GM21360 (cell line): ENCODE data around the gene PRSS23.

Source experiments
- ATAC-seq: cut with Tn5 transposase; IDR thresholded peaks from one replicate; pipeline ENCODE4 v1.9.1; 2021; ENCODE audit warnings: mild to moderate bottlenecking, moderate library complexity; ENCODE audit not compliant: unreplicated experiment

The PRSS23 gene

DNA sequence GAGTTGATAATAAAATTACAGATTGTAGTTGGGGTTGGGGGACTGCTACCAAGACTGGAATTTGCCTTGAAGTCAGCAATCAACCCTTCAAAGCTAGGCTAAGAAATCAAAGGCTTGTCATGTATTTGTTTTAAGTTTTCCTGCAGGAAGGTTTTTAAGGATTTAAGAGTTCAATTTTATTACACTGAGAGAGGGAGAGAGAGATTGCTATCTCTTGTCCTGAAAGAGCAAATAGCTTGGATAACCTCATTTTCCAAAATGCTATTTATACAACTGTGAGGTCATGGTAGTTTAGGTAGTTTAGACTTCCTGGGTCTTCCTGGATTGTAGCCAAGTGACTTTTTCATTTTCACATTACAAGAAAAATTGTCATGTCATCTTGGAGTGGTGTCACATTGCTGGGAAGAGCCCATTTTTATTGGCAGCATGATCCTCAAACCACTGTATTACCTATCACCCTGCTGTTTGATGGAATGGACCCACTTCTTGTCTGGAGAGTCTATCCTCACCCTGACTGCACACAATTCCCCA is 10.1 kb upstream of the PRSS23 start:
- no peak for ATAC-seq

GRCh38 chr11:86790867-86791849 is 9.2 kb upstream of the PRSS23 start:
- no peak for ATAC-seq

DNA sequence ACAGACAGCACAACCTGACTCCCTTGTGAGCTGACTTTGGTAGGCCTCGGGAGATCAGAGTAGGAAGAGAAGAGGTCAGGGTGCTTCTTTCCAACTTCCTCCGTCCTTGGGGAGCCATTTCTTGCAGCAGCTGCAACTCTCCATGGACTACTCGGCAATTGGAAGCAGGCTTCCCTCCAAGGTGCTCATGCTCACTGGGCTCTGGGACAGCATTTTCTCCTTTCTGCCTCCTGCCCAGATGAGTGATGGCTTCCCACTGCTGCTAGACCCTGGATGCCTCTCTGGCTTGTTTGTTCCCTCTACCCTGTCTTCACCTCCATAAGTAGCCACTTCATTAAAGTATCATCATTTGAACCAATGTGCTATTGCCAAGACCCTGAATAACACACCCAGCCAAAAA is 8.2 kb upstream of the PRSS23 start:
- ATAC-seq = no peak

- ATAC-seq = no peak
Observed at GRCh38 chr11:86793307-86793706, 7.0 kb upstream of the PRSS23 start.

DNA sequence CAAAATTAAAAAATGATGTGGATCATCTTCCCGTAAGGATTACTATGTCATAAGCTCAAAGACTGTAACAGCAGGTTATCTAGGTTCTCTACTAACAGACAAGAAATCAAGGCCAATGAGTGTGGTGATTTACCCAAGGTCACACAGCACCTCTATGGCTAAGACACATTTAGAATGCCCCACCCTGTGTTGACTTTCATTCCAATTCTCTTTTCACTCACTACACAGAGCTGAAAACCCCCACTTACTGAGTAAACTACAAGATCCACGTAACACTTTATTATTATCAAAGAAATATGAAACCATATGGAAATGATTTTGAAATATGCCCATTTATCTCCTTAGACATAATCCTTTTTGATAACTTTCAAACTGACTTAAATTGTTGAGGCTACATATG is 4.8 kb upstream of the PRSS23 start:
- ATAC-seq = no peak

DNA sequence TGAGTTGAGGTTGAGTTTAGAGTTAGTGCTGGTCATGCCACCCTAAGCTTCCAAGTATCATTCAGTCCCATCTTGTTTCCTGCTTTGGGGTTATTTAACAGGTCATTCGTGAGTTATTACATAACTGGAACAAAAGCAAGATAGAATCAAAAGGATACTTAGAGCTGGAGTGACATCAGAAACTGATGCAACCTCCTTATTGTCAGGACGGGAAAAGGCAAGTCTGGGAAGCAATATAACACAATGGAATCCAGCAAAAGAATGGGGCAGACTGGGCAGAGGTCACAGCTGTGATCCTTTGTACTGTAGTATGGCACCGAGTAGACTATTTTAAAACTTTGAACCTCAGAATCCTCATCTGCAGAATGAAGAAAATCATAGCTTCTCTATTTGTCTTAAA is 4.4 kb upstream of the PRSS23 start:
- no peak for ATAC-seq

GRCh38 chr11:86797133-86797532 is 3.2 kb upstream of the PRSS23 start:
- ATAC-seq = no peak

DNA sequence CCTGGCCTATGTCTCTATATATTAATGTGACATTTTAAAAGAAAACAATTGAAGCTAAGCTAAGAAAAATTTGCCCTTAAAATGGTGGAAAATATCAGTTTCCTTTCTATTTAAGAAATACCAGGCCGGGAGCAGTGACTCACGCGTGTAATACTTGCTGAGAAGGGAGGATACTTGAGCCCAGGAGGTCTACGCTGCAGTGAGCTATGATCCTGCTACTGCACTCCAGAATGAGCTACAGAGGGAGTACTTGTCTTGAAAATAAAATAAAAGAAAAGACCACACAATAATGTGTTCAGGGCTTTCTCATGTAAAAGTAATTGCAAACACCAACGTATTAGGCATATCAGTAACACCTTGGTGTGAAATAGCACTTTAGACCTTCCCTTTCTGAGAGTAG is 1.4 kb upstream of the PRSS23 start:
- ATAC-seq = no peak

DNA sequence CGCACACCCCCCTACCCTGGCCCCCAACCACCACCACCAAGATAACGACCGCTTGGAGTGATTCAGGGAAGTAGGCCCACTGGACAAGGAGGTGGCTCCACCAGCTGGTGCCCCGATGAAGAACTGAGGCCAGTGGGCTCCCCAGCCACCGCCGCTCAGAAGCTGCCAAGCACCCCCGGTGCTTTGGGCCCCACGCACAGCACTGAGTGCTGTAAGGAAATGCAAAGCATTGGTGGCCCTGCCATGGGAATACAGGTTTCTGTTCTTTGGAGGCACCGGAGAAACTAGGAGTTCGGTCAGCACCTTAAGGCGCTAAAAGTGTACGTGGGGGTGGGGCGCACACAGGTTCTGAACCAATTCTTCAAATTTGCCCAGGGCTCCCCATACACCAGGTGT is 664 bp upstream of the PRSS23 start:
- no peak for ATAC-seq

DNA sequence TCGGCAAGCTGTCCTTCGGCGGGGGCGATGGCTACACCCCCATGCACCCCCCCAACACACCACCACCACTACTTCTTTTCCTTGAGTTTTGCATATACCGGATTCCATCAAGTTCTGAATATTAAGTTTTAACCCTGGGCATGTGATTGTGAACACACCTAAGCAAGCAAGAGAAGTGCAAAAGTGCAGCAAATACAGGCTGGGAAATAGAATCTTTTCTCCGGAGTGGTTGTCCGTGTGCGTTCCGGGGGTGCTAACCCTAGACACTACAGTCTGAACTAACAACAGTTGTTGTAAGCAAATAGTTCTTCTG is 574 bp downstream of the PRSS23 start:
- ATAC-seq = no peak

GRCh38 chr11:86801364-86801763 is 1.0 kb downstream of the PRSS23 start:
- ATAC-seq = no peak

DNA sequence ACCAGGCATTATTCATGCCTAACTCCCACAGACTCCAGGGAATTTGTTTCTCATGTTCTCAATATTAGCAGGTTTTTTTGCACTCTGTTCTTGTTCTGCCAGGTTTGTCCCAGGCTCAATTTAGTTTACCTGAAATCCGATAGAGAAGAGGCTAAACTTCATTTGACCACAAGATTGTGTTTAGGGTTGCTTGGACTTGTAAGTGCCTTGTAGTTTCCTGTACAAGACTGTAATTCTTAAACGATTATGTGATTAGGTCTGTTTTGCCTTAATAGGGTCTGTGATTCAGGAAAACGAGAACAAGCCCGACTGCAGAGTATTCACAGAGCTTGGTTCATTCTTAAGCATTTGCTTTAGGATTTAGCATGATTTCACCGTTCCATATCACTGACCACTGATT is 1.8 kb downstream of the PRSS23 start:
- no peak for ATAC-seq

- ATAC-seq = peak; percentile 55
Observed at GRCh38 chr11:86802601-86803051, 2.3 kb downstream of the PRSS23 start.

GRCh38 chr11:86803136-86804045 is 3.0 kb downstream of the PRSS23 start:
- ATAC-seq = no peak

DNA sequence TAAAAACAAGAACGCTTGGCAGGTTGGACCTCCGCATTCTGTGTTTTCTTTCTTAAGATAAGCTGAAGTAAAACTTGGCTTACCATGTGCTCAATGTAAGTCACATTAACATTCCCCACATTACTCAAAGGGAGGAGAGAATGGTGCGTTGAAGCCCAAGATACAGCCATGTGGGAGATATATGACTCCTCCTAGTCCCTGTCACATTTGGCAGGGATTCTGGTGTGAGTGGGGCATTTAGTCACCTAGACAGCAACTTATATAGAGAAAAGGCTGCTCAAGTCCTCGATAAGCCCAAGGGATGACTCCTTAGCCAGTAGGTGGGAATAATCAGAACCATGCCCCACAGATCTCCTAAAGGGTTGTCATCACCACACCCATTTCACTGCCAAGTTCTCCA is 4.6 kb downstream of the PRSS23 start:
- no peak for ATAC-seq

GRCh38 chr11:86805873-86806310 is 5.5 kb downstream of the PRSS23 start:
- ATAC-seq = peak; percentile 66

GRCh38 chr11:86806903-86807302 is 6.6 kb downstream of the PRSS23 start:
- ATAC-seq = no peak

DNA sequence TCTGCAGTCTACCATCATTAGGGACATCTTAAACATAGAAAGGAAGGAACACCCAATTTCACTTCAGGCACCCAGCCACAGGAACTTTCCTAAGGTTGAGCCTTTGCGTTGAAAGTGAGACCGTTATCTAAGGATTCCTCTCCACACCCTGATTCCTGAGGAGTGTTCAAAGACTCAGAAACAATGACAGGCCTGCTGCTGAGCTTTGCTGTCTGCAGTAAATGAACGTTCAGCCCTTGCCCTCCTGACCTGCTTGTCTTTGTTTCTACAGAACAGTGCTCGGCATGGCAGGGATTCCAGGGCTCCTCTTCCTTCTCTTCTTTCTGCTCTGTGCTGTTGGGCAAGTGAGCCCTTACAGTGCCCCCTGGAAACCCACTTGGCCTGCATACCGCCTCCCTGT is 7.0 kb downstream of the PRSS23 start:
- no peak for ATAC-seq

DNA sequence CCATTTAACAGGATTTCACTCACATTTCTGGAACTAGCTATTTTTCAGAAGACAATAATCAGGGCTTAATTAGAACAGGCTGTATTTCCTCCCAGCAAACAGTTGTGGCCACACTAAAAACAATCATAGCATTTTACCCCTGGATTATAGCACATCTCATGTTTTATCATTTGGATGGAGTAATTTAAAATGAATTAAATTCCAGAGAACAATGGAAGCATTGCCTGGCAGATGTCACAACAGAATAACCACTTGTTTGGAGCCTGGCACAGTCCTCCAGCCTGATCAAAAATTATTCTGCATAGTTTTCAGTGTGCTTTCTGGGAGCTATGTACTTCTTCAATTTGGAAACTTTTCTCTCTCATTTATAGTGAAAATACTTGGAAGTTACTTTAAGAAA is 9.2 kb downstream of the PRSS23 start:
- no peak for ATAC-seq

DNA sequence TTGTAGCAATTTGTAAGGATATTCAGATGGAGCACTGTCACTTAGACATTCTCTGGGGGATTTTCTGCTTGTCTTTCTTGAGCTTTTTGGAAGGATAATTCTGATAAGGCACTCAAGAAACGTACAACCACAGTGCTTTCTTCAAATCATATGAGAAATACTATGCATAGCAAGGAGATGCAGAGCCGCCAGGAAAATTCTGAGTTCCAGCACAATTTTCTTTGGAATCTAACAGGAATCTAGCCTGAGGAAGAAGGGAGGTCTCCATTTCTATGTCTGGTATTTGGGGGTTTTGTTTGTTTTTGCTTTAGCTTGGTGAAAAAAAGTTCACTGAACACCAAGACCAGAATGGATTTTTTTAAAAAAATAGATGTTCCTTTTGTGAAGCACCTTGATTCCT is 9.9 kb downstream of the PRSS23 start:
- ATAC-seq = no peak

DNA sequence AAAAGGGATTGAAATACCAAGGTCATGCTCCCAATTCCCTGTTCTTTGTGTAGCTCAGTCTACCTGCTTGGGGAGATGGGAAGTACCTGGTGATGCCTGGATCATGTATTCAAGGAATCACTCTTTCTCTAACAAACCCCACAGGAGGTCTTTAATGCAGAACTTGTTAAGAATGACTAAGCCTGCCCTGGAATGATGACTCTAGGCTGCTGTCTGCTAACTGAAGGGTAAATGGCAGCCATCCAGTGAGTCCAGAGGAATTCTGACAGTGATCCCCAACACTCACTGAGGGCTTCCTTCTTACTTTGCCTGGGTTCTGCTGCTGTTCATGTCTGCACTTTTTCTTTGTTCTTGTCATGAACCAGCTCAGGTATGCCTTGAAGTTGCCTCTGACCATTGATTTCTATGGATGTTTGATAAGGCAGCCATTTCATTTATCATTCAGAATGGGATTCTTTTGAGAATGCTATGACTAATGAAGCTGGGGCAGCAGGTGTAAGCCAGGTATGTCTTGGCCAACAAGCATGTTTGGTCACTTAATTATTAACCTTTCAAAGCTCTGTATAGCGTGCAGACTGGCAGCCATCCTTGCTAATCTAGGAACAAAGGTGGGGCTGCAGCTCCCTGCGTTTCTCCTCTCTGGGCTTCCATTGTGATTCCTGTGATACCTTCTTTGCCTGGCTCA is 11.4 kb downstream of the PRSS23 start:
- ATAC-seq = no peak
